OCI-M1 (cell line): ENCODE results near the gene ZDHHC16.

ENCODE experiments used
- DNase-seq: peaks from one replicate; lab custom pipeline; 2025; lab: John Stamatoyannopoulos, UW

The ZDHHC16 gene

GRCh38 chr10:97479939-97480338, 34.0 kb downstream of the ZDHHC16 start:
- no peak for DNase-seq

- no peak for DNase-seq
Measured at GRCh38 chr10:97481071-97481470, 35.1 kb downstream of the ZDHHC16 start.

DNA sequence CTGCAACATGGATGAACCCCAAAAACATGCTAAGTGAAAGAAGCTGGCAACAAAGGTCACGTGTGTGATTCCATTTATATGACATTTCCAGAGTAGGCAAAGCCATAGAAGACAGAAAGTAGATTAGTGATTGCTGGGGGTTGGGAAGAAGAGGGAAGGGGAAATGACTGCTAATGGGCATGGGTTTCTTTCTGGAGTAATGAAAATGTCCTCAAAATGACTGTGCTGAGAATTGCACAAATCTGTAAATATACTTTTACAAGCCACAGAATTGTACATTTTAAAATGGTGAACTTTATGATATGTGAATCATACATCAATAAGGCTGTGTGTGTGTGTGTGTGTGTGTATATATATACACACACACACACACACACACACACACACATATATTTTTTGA, 36.4 kb downstream of the ZDHHC16 start:
- DNase-seq: no peak

DNA sequence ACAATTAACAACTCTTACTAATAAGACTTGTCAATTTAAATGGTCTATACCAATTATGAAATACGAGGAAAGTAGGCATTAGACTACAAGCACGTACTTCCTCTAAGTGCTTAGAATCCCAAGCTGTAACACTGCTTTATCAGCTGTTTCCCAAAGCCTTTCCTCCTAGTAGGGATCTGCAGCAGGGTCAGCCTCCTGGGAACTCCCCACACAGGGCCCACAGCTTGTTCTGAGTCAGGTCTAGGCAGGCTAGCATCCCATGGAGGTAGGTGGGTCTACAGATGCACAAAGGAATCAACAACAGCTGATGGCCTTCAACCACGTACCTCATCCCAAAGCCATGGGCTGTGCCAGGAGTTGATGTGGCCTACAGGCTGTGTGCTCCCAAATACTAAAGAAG, 37.5 kb downstream of the ZDHHC16 start:
- DNase-seq: no peak

- no peak for DNase-seq
Measured at GRCh38 chr10:97483921-97484320, 37.9 kb downstream of the ZDHHC16 start.

- DNase-seq: no peak
Measured at GRCh38 chr10:97485647-97486281, 39.8 kb downstream of the ZDHHC16 start.

DNA sequence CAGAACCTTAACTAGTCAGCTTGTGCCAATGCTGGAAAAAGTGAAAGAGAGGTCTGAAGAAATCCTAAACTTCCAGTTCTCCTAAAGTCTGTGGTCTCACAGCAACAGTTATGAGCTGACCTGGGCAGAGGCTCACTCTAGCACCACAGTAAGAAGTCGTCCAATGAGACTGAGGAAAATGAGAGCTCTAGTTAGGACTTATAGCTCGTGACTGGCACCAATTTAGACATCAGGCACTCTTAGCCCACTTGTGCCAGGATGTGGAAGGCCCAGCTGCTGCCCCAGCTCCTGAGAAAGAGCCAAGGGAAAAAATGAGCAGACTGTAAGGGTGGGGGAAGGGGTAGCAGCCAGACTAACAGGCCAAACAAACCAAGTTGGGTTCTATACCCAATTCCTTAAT, 44.6 kb downstream of the ZDHHC16 start:
- DNase-seq: no peak

- DNase-seq: no peak
Measured at GRCh38 chr10:97494151-97494550, 48.2 kb downstream of the ZDHHC16 start.

DNA sequence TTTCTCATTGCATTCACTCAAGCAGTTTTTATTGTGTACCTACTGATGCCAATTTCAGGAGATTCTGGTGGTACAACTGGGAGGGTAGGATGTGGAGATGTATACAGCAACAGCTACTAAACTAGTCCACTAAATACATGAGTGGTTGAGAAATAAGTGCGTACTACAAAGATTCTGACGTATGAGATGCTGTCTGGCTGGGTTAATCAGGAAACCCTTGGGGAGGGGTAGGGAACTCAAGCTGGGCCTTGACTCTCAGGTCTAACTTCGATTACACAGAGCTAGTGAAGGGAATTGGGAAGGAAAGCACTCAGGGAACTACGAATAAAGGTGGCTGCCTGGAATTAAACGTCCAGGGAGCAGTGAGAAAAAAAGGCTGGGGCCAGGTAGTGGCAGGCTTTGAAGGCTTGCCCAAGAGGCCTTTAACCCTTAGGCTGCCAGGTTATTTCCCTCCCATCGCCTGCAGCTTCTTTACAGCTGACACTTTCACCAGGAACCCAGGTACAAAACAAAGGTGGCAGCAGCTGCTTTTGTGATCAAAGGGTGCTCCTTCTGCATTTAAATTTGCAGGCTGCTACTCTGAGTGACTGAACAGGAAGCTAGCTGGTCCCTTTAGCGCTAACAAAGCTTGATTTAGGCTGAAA, 49.0 kb downstream of the ZDHHC16 start:
- no peak for DNase-seq

DNA sequence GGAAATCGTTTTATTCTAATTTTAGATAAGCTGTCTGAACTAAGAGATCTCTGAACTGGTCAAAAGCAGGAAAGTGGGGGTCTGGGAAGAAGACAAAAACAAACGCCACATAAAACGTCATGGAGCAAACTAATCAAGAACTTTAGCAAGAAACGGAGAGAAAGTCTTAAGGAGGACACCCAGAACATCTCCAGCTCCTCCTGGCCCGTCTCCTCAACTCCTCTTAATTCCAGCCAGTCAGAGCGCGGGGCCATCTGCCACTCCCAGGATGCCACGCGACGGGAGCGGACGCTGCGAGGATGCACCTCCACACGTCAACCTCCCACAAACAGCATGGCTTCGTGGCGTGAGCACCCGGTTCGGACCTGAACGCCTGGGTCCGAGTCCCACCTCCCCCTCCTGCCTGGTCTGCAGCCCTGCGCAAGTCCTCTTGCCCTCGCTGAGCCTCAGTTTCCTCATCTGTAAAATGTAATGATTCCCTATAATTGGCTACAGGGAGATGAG, 51.6 kb downstream of the ZDHHC16 start:
- DNase-seq: peak; percentile 90

GRCh38 chr10:97498076-97498840, 52.3 kb downstream of the ZDHHC16 start, which contains the start of gene MMS19:
Gene MMS19 (minus strand): TSS chr10:97498422. CDS start chr10:97498384, 38 bp downstream.
- DNase-seq: peak; percentile 99

DNA sequence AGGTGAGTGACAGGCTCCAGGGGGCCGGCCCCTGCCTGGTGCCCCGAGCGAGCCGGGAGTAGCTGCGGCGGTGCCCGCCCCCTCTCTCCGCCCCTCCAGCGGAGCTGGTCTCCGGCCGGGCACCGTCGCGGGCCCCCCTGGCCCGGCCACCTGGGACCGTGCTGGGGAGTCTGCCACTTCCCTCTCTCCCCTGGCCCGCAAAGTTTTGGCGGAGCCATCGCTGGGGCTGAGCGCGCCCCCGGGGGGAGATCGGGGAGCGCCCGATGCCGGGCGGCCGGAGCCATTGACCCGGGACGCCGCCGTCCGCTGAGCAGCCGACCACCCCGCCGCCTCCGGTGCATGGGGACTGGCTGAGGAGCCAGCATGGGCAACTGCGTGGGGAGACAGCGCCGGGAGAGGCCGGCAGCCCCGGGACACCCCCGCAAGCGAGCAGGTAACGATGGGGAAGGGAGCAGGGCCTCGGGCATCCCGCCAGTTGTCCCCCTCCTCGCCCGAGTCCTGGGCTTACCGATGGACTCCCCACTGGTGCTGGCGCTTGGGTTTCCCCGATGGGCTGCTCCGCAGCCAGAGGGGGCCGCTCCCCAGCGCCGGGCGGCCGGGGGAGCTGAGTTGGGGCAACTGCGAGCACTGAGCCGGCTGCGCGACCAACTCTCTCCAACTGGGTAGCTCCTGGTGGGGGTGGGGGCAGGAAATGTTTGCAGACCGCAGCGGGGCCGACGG, 53.0 kb downstream of the ZDHHC16 start, which contains the start of gene UBTD1:
UBTD1 (plus strand) TSS at position 84 of the 720 bp plus-strand sequence; CDS start at position 364, 280 bp downstream.
- DNase-seq: peak; percentile 58

DNA sequence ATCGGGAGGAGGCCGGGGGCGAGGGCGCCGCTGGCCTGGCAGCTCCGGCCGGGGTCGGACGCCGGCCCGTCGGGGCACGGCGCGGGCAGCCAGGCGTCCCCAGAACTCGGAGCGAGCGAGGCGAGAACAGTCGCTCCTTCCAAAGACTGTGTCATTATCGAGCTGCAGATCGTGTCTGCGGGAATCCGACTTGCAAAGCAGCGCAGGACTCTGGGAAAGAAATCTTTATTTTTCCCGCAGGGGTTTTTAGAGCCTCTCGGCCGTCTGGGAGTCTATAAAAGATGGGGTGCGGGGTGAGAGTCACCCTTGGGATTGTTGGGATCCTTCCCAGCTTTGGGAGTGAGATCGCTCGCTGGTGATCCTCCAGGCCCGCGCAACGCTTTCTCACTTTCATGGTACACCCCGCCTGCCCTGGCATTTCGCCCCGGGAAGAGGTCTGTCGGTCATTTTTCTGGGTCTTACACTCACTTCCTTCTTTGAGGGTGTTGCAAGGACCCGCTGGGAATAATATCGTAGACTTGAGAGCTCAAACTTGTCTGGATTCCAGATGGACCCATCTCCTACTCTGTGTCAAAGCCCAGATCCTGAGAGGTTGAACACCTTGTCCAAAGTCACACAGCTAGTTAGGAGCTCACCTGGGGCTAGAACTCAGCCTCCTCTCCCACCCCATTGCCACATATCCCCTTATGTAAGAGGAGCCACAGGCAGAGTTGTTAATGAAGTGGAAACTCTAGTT, 53.8 kb downstream of the ZDHHC16 start:
- peak; percentile 58 for DNase-seq

GRCh38 chr10:97500297-97500575, 54.3 kb downstream of the ZDHHC16 start:
- no peak for DNase-seq

GRCh38 chr10:97502916-97503315, 56.9 kb downstream of the ZDHHC16 start:
- DNase-seq: no peak

DNA sequence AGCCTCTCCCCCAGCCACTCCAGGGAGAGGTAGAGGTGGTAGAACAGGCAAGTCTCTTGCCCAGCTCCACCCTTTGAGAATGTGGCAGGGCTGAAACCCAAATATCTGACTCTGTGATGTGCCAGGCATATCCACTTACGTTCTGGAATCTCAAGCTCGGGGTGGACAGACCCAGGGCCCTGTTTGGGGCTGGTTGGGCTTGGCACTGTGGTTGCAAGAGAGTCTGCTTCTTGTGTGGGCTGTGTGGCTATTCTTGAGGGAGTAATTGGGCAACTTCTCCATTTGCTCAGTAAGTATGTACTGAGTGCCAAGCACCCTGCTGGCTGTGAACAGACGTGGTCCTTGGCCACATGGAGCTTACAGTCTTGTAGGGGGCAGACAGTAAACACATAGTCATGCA, 57.4 kb downstream of the ZDHHC16 start:
- DNase-seq: no peak

DNA sequence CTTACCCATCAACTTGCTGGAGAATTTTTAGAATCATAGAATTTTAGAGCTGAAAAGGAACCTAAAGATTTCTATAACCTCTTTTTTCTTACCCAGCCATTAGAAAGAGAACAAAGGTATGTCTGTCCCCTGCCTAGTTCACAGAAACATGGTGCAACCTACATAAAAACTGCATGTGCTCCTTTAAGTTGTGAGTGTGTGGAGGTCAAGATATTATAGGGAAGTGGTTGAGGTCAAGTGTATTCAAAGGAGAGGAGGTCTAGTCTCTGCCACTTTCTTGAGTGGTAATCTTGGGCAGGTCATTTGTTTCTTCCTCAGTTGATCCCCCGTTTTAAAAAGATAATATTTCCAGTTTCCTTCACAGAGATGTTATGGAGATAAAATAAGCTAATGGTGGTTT, 59.2 kb downstream of the ZDHHC16 start:
- peak; percentile 37 for DNase-seq

DNA sequence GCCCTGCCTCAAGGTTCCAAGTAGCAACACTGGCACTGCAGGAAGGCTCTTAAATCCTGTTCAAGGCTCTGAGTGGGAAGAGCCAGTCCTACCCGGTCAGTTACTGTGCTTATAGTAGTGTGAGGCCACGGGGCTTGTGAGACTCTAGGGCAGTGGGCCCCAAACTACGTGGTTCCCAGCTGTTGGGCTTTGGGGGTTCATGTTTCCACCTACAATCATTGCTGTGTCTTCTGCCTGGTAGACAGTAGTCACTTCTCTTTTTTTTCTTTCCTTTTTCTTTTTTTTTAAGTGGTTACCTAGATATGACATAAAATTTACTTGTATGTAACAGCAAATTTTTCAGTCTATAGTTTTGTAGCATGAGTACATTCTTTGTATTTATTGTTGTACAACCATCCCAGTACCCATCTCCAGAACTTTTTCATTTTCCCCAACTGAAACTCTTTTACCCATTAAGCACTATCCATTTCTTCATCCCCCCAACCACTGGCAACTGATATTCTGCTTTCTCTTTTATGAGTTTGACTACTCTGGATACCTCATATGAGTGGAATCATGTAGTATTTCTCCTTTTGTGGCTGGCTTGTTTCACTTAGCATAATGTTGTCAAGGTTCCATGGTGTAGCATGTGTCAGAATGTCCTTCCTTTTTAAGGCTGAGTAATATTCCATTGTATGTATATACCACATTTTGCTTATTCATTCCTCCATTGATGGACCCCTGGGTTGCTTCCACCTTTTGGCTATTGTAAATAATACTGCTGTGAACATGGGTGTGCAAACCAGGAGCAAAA, 60.4 kb downstream of the ZDHHC16 start:
- no peak for DNase-seq
